Hippocampal formation (tissue), 2 donors: ENCODE results near the gene EPPIN.

ENCODE experiments used
- DNase-seq, 2 donors: peaks; one replicate each; lab custom pipeline; 2025; lab: John Stamatoyannopoulos, UW

Gene EPPIN

GRCh38 chr20:45538209-45538799 is 8.9 kb downstream of the EPPIN start:
- DNase-seq: no peak

GRCh38 chr20:45527294-45527693 is 19.9 kb downstream of the EPPIN start:
- DNase-seq: no peak

GRCh38 chr20:45523821-45524220 is 23.4 kb downstream of the EPPIN start:
- DNase-seq: no peak

- DNase-seq: no peak
These were observed 28.9 kb downstream of the EPPIN start for GRCh38 chr20:45518282-45518681.

GRCh38 chr20:45515147-45515913 is 31.9 kb downstream of the EPPIN start, which contains the start of gene SPINT3:
Gene SPINT3 (minus strand): TSS chr20:45515622. CDS start chr20:45515608, 14 bp downstream.
- no peak for DNase-seq

GRCh38 chr20:45510242-45510862 is 36.8 kb downstream of the EPPIN start:
- DNase-seq: no peak

GRCh38 chr20:45509091-45509490 is 38.1 kb downstream of the EPPIN start:
- DNase-seq: no peak

- DNase-seq: no peak
These were observed 38.9 kb downstream of the EPPIN start for GRCh38 chr20:45508068-45508886.

- DNase-seq: no peak
These were observed 40.0 kb downstream of the EPPIN start for GRCh38 chr20:45507011-45507820.

- DNase-seq: no peak
These were observed 40.8 kb downstream of the EPPIN start for GRCh38 chr20:45506398-45506797.

GRCh38 chr20:45503403-45503802 is 43.8 kb downstream of the EPPIN start:
- DNase-seq: no peak

- DNase-seq: no peak
These were observed 44.6 kb downstream of the EPPIN start for GRCh38 chr20:45502561-45502960.

- DNase-seq: no peak
These were observed 45.6 kb downstream of the EPPIN start for GRCh38 chr20:45501600-45501999.

GRCh38 chr20:45500022-45500421 is 47.2 kb downstream of the EPPIN start:
- DNase-seq: no peak

- DNase-seq: no peak
These were observed 49.2 kb downstream of the EPPIN start for GRCh38 chr20:45497971-45498494.

GRCh38 chr20:45496166-45496565 is 51.0 kb downstream of the EPPIN start:
- DNase-seq: no peak

- no peak for DNase-seq
These were observed 51.7 kb downstream of the EPPIN start for GRCh38 chr20:45495501-45495941.
